T-helper 9 cell (primary cell): ENCODE data around the gene RPS4Y1.

Experiments
- DNase-seq: peaks from one replicate; pipeline ENCODE4 v3.0.0-alpha.2; 2020

RPS4Y1 gene

DNA sequence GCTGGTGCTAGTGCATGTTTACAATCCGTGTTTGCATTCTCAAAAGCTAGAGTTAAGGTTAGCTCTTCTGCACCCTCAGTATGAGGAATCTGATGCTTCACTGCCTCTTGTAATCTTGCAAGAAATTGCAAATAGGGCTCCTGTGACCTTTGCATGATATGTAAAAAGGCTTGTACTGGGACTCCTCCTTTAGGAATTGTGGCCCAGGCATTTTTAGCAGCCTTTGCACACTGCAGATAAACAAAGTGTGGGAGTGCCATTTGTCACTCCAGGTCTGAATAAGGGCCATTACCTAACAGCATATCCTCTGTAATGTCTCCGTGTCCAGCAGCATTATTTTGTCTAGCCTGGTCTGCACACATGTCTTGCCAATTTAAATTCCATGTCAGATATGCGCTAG, 44.5 kb downstream of the RPS4Y1 start:
- DNase-seq, result no peak

DNA sequence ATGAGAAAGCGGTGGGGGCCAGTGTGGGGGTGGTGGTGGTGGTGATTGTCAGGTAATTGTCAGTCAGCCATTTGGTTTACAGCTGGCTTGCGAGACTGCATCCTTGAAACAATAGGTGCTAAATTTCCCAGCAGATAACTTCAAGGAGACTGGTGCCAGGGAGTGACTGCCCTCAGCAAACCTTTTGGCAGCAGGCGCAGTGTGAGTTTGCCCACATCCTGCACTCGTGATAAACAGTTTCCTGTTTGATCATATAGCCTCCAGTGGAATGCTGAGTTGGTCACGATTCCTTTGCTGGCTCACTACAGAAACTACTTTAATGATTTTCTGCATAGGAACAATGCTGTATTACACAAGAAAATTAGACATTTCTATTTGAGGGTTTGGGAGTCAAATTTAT, 46.0 kb downstream of the RPS4Y1 start:
- no peak for DNase-seq

DNA sequence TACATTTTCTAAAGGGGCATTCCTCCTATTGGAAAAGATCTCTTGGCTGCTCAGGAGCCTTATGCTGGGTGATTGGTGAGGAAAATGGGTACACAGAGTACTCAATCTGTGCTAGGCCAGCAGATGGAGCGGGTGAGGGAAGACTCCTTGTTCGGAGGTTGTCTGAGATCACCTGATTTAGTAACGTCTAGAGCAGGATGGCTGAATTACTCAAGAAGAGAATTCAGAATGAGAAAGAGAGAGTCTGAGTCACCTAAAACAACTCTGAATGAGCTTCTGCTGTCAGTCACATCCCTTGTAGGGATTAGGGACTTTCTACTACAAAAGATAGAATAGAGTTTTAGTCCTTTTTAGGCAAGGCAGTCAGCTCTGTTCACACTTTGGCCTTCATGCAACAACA, 46.6 kb downstream of the RPS4Y1 start:
- DNase-seq, result no peak

DNA sequence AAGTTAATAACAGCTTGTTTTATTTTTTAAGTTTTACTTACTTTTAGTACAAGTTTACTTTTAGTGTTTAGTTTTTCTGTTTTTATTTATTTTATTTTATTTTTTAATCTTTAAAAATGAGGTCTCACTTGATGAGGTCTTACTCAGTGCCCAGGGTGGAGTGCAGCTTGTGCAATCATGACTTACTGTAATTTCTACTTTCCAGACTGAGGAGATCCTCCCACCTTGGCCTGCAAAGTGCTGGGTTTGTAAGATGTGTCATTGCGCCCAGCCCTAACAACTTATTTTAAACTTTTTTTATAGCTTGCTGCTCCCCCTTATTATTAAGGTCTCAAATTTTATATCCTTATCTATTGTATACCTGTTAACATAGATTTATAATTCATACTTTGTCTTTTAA, 52.1 kb downstream of the RPS4Y1 start:
- DNase-seq, result no peak

DNA sequence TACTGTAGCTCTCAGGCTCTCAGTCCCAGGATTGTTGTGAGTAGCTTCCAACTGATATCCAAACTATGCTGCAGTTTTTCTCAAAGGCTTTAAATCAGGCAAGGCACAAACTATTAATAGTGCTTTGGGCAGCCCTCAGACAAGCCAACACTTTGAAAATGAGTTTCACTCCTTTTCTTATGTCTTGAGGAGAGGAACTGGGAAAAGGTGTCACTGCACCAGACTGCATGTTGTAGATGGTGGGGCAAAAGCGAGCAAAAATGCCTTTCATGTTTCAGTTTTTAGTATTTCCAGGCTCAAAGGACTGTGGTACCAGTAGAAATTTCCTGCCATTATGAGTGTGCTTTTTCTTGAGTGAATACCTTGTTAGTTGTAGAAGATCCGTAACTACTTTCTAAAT, 54.6 kb downstream of the RPS4Y1 start:
- DNase-seq, result no peak

DNA sequence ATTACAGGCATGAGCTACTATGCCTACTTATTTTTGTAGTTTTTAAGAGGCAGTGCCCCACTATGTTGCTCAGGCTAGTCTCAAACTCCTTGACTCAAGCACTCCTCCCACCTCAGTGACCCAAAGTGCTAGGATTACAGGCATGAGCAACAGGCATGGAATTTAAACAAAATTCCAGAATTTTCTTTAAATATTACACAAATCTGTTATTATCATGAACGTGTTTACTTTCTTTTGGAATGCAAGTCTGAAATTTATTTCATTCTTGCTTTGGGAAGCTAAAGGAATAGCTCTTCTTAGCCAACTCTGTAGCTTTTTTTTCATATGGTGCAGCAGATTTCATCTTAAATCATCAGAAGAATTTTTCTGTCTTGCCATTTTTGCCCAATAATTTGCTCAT, 66.0 kb downstream of the RPS4Y1 start:
- no peak for DNase-seq

DNA sequence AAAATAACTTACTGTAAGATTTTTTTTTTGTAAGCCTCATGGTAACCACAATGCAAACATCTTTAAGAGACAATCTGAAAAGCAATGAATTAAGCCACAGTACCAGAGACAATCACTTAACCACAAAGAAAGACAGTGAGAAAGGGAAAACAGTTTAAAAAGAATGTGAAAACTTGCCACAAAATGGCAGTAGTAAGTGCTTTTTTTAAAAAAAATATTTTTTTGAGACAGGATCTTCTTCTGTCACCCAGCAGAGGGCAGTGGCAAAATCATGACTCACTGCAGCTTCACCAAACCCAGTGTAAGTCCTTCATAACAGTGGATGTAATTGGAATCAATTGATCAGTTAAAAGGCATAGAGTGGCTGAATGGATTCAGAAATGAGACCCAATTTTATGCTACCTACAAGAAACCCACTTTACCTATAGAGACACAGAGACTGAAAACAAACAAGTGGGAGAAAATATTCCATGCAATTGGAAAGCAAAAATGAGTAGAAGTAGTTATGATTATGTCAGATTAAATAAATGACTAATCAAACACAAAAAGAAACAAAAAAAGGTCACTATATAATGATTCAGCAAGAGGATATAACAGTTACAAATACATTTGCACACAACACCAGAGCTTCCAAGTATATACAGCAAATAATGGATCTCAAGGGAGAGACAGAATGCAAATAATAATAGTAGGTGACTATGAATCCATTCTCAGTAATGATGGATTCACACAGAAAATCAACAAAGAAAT, 71.8 kb downstream of the RPS4Y1 start:
- no peak for DNase-seq
